Fibroblast of skin of abdomen (primary cell): ENCODE data around the gene PTPRZ1. TPM values are rescaled to one million over a fixed set of nuclear protein-coding genes. Genes with fewer than 3 reads are reported as not detected.

Experiments used
- DNase-seq: peaks from one replicate; pipeline ENCODE4 v3.0.0-alpha.2; 2013
- polyA plus RNA-seq, 2 experiments: library from polyadenylated mRNA; unstranded; fragments of 120-200 nt; gene quantifications; one replicate each; pipeline ENCODE4 v1.2.1, GENCODE V29; 2013; ENCODE audit not compliant: insufficient read length in 2 of 2

The PTPRZ1 gene
- 0.41 TPM for polyA plus RNA-seq (2013, experiment 1 of 2; ENCODE audit: insufficient read length)
- 0.31 TPM for polyA plus RNA-seq (2013, experiment 2 of 2; ENCODE audit: insufficient read length)

GRCh38 chr7:121872831-121873288 lies at the start of gene PTPRZ1:
Gene PTPRZ1 (plus strand): TSS chr7:121873161. CDS start chr7:121873500, 339 bp downstream.
- DNase-seq: peak; percentile 29

- DNase-seq: no peak
Measured at GRCh38 chr7:121824276-121824675, 48.7 kb upstream of the PTPRZ1 start.

GRCh38 chr7:121831351-121831750 lies 41.6 kb upstream of the PTPRZ1 start:
- no peak for DNase-seq

- DNase-seq: no peak
Measured at GRCh38 chr7:121831801-121832200, 41.2 kb upstream of the PTPRZ1 start.

- DNase-seq: no peak
Measured at GRCh38 chr7:121832347-121832746, 40.6 kb upstream of the PTPRZ1 start.

GRCh38 chr7:121833991-121834390 lies 39.0 kb upstream of the PTPRZ1 start:
- DNase-seq: no peak

GRCh38 chr7:121837462-121837861 lies 35.5 kb upstream of the PTPRZ1 start:
- DNase-seq: no peak

- DNase-seq: no peak
Measured at GRCh38 chr7:121847041-121847440, 25.9 kb upstream of the PTPRZ1 start.

GRCh38 chr7:121853307-121853706 lies 19.7 kb upstream of the PTPRZ1 start:
- peak; percentile 20 for DNase-seq

- no peak for DNase-seq
Measured at GRCh38 chr7:121860953-121861352, 12.0 kb upstream of the PTPRZ1 start.

- DNase-seq: no peak
Measured at GRCh38 chr7:121862591-121862990, 10.4 kb upstream of the PTPRZ1 start.

- DNase-seq: no peak
Measured at GRCh38 chr7:121871188-121871587, 1.8 kb upstream of the PTPRZ1 start.

- peak; percentile 15 for DNase-seq
Measured at GRCh38 chr7:121873289-121874194, 581 bp downstream of the PTPRZ1 start.

GRCh38 chr7:121874298-121874697 lies 1.3 kb downstream of the PTPRZ1 start:
- no peak for DNase-seq

GRCh38 chr7:121875203-121875602 lies 2.2 kb downstream of the PTPRZ1 start:
- no peak for DNase-seq

- no peak for DNase-seq
Measured at GRCh38 chr7:121876656-121877500, 3.9 kb downstream of the PTPRZ1 start.

- DNase-seq: no peak
Measured at GRCh38 chr7:121878918-121879464, 6.0 kb downstream of the PTPRZ1 start.

- no peak for DNase-seq
Measured at GRCh38 chr7:121879544-121879943, 6.6 kb downstream of the PTPRZ1 start.

- DNase-seq: no peak
Measured at GRCh38 chr7:121882731-121883130, 9.8 kb downstream of the PTPRZ1 start.

GRCh38 chr7:121885166-121885920 lies 12.4 kb downstream of the PTPRZ1 start:
- DNase-seq: no peak

- DNase-seq: no peak
Measured at GRCh38 chr7:121887634-121888033, 14.7 kb downstream of the PTPRZ1 start.

- no peak for DNase-seq
Measured at GRCh38 chr7:121890833-121891232, 17.9 kb downstream of the PTPRZ1 start.
